ENCODE results near the gene C2CD3.

The C2CD3 gene

GRCh38 chr11:74057249-74058151 is 113.3 kb downstream of the C2CD3 start:
- no peak for DNase-seq

DNA sequence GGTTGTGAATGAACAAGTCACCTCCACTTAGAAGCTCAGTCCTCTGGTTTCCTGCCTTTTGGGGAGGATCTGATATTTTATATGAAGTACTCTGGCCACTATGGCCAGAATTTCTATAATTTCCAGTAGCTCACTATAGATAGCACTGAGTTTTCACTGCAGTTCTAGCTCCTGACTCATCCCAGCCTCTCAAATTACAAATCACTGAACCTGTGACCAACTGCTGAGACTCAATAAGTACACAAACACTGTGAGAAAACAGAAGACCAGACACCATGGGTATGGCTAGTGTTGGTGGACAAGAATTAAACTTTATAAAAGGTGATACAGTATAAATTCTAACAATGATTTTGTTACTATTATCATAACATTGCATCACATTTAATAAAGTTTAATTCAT is 114.9 kb downstream of the C2CD3 start:
- DNase-seq: no peak

DNA sequence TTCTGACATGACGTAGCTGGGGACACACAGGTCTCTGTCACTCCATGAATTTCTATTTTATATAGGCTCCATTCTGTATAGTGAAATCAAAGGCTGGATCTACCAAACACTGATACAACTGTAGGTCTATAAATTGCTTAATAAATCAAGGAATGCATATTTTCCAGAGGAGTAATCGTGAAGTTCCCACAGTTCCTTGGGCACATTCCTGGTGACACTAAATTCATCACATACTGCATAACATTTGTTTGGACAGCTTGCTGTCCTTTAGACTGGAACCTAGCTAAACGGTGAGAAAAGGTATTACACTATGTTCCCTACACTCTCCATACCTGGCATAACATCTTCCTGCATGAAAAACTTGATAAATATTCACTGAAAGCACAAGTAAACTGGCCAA is 120.3 kb downstream of the C2CD3 start:
- no peak for DNase-seq

- no peak for DNase-seq
These were observed 121.8 kb downstream of the C2CD3 start for GRCh38 chr11:74048993-74049392.

DNA sequence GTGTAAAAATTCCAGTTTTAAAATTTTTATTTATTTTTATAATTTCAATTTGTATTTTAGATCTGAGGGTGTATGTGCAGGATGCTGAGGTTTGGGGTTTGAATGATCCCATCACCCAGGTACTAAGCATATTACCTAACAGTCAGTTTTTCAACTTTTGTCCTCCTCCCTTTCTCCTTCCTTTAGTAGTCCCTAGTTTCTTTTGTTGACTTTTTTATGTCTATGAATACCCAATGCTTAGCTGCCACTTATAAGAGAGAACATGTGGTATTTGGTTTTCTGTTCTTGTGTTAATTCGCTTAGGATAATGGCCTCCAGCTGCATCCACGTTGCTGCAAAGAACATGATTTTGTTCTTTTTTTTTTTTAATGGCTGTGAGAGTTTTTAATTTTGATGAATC is 126.3 kb downstream of the C2CD3 start:
- no peak for DNase-seq

GRCh38 chr11:74043450-74043849 is 127.4 kb downstream of the C2CD3 start:
- DNase-seq: no peak

- no peak for DNase-seq
These were observed 133.5 kb downstream of the C2CD3 start for GRCh38 chr11:74037309-74037708.

DNA sequence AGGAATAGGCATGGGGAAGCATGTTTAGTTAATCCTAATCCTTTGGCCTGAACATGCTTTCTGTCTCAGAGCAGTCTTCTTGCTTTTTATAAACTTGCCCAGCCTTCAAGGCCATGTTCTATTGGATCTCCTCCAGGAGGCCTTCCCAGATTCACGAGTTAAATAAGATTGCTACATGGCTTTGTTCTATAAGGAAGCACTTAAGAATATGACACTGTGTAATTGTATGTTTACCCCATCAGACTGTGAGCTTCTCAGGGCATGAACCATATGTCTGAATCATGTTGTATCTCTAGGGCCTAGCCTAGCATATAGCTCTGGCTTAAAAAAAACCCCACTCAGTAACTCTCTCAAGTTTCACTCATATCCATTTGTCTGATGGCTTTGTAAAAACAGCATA is 135.5 kb downstream of the C2CD3 start:
- no peak for DNase-seq

- DNase-seq: peak in 4 of 6 experiments; percentile 15 to 49 (median 35)
These were observed 137.8 kb downstream of the C2CD3 start for GRCh38 chr11:74033046-74033445.

DNA sequence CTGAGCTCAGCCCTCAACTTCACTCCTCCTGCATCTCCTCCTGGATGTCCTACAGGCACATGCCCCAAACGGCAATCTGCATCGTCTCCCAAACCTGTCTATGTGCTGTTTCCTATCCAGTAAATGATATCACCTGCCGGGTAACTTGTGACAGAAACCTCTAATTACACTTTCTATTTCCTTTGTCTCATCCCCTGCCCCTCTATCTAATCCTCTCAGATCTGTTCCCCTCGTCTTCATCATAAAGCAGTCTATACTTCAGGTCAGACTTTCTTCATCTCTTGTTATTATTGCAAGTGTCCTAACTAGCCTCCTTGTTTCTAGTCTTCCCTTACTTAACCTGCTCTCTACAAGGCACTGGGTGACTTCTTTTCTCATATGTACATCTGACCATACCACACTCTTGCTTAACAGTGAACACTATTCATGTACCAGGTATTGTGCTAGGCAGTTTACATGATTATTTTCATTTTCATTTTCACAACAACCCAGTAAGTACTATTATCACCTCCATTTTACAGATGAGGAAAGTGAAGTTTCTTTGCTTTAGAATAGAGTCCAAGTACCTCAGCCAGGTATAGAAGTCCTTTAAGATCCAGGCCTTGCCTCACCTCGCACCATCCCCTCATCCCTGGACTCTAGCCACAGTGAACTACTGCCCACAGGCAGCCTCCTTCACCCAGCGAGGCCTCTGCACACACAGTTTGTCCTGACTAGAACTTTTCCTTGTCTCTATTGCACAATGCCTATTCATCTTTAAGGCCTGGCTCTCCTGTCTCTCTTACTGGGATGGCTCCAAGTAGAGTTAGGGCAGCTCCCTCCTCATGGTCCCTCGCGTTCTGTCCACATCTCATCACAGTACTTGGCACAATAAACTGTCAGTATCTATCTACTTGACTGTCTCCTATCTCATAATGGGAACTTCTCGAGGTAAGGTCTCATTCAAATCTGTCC is 139.8 kb downstream of the C2CD3 start:
- no peak for DNase-seq

GRCh38 chr11:74025467-74026166 is 145.2 kb downstream of the C2CD3 start:
- no peak for DNase-seq

DNA sequence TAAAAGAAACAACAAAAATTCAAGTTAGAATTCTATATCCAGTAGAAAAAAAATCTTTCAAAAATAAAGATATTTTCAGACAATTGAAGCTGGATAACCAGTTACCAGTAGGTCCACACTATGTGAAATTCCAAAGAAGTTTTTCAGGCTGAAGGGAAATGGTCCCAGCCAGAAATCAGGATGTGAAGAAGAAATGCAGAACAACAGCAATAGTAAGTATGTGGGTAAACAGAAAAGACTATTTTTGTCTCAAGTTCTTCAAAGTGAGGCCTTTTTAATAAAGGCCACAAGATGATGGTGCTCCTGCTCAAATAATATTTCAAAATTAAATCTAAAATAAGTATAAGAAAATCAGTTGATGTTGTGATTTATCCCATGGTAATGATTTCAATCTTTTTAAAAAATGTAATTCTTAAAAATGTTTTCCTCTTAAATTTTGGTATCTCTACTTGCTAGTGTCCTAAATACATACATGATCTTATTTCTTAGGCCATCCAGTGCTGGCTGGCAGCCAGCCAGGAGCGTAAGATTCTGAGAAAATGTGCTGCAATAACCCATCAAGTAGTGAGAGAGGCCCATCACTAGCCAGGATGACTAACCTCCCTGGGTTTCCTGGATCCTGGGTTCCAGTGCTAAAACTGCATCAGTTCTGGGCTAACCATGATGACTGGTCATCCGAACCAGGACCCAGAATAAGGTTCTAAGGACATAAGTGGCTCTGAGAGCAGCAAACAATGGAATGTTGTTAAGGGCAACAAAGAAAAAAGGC is 146.4 kb downstream of the C2CD3 start:
- no peak for DNase-seq

DNA sequence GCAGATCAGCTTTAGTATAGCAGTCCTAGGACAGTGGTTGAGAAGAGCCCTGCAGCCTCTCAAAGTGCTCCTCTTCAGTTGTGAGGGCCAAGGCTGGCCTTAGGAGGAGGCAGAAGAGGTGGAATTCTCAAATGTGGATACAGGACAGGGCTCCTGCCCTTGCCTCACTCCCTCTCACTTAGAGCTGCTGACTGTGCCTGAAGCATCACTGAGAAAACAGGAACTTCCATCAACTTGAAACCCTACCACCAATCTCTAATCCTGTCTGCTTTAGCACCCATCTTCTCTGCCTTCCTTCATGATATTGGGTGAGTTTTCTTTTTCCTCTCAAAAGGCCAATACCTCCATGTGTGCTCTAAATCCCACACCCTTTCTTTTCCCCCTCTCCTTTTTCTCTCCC is 147.5 kb downstream of the C2CD3 start:
- no peak for DNase-seq

DNA sequence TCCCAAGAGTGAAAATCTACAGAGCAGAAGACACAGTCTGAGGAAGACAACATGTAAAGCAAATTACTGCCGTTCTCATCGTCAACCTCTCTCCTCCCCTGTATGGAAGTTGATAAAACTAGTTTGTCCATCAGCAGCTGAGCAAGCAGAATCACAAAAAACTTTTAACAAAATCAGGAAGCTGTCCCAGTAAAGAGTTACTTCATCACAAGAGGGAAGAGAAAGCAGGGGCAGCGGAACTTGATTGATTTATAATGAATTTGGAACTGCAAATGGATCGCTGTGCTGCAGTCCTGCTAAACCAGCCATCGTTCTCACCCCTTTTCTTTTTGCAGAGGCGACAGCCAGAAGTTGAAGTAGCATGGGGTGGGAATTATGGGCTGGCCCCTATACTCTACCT is 148.3 kb downstream of the C2CD3 start:
- no peak for DNase-seq

GRCh38 chr11:74021998-74022397 is 148.8 kb downstream of the C2CD3 start:
- DNase-seq: no peak

GRCh38 chr11:74020539-74020938 is 150.3 kb downstream of the C2CD3 start:
- no peak for DNase-seq

GRCh38 chr11:74019860-74020259 is 150.9 kb downstream of the C2CD3 start:
- no peak for DNase-seq

DNA sequence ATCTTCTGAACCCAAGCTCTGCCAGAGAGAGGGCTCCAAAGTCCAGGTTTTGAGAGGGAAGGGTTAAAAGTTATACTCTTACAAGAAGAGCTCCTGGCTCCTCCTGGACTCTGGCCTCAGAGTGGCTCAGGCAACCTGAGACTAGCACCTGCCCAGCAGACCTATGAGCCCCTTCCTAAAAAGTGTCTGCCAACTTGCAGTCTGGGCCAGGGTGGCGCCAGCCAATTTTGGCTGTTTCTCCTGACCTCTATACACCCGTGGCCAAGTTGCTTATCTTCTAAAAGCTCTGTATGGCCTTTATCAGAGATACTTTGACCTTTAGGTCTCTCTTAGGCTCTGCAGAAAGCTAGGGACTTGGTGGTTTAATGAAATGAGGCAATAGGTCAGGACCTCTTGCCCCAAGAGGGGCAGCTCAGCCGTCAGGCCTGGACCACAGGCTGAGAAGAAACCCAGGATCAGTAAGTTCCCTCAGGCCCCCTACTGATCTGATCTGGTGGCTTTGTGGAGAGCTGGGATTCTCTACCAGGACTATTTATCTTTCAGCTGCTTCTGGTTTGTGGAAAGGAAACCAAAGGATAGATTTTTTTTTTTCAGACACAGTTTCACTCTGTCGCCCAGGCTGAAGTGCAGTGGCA is 151.6 kb downstream of the C2CD3 start:
- no peak for DNase-seq

- DNase-seq: no peak
These were observed 152.3 kb downstream of the C2CD3 start for GRCh38 chr11:74018331-74019005.

- DNase-seq: no peak
These were observed 153.2 kb downstream of the C2CD3 start for GRCh38 chr11:74017631-74018030.

Data from stimulated activated naive CD4-positive, alpha-beta T cell (primary cell).